ENCODE data around the gene SLC22A7. TPM values are rescaled to one million over a fixed set of nuclear protein-coding genes. Genes with fewer than 3 reads are reported as not detected.

The SLC22A7 gene
- total and polyA plus RNA-seq, 4 donors, result 0.20 to 2.2 (median 0.49) TPM

- Histone ChIP-seq H3K27me3 (ENCODE audit: control insufficient read depth, insufficient read depth, low read length) (no peaks in the 10 kb centered on the region), H3K27ac (ENCODE audit: low read depth, low read length) (no peak overlapping the region), H3K9me3 (ENCODE audit: control insufficient read depth, insufficient read depth, low read length) (no peaks in the 10 kb centered on the region), H3K36me3 (ENCODE audit: control insufficient read depth, insufficient read depth, low read length) (peaks cover 76% of the 10 kb centered on the region), H3K4me3 (ENCODE audit: low read depth, low read length) (no peak overlapping the region), H3K4me1 (ENCODE audit: control insufficient read depth, insufficient read depth, low read length) (peaks cover 20% of the 10 kb centered on the region)
- DNase-seq (ENCODE audit: low read depth in 4 of 6, low spot score in 6 of 6), result no peak
- WGBS (ENCODE audit: insufficient coverage), result 95% methylated on average over 5 of the region's 5 CpGs
These were observed 33.4 kb upstream of the SLC22A7 start for GRCh38 chr6:43264599-43265145.

DNA sequence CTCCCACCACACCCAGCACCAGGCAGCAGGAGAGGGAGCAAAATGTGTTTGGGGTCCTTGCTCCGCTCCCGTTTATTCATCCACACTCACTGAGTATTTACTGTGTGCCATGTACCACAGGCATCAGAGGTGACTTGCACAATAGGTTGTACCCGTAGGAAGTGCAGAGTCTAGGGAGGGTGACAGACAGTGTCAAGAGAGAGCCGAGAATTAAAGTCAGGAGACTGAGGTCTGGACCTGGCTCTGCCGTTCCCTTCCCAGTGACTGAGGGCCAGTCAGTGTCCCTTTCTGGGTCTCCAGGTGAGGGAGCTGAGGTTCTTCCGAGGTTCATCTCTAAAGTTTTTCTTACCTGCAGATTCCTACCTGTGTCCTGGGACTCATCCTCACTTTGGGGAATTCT, 32.5 kb upstream of the SLC22A7 start:
- no peak for DNase-seq (ENCODE audit: low read depth in 4 of 6, low spot score in 6 of 6)
- 92% methylated on average over 4 of the region's 6 CpGs for WGBS (ENCODE audit: insufficient coverage)
- Histone ChIP-seq H3K4me3 (ENCODE audit: low read depth, low read length) (no peak overlapping the region), H3K4me1 (ENCODE audit: control insufficient read depth, insufficient read depth, low read length) (peaks cover 29% of the 10 kb centered on the region), H3K9me3 (ENCODE audit: control insufficient read depth, insufficient read depth, low read length) (no peaks in the 10 kb centered on the region), H3K36me3 (ENCODE audit: control insufficient read depth, insufficient read depth, low read length) (peaks cover 76% of the 10 kb centered on the region), H3K27ac (ENCODE audit: low read depth, low read length) (no peak overlapping the region), H3K27me3 (ENCODE audit: control insufficient read depth, insufficient read depth, low read length) (no peaks in the 10 kb centered on the region)

DNA sequence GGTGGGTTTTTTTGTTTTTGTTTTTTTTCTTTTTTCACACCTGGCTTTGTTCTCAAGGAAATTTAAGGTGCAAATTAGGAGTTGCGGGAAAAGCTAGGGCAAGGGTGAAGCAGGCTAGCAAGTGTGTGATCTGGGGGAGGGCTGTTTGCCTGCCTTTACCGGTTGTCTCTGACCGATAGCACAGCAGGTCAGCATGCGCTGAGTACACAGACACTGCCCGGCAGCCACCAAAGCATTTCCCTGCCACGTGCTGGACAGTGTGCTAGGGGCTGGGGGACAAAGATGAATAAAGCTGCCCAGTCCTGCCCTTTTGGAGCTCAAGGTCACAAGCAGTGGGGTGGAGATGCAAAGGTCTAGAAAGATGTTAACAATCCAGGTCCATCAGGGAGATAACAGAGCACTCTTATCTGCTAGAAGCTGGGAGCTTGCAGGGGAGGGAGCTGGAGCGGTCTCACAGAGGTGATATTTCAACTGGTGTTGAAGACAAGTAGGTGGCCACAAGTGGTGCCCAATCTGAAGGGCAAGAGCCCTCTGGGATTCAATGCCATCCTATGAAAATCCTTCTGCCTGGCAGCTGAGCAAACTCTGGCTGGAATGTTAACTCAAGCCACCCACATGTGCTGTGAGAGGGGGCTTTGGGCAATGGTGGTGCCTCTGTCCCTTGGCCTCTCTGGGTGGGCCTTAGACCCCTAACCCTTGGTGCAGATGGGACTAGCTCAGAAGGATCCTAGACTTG, 30.3 kb upstream of the SLC22A7 start:
- no peak for DNase-seq (ENCODE audit: low read depth in 4 of 6, low spot score in 6 of 6)
- Histone ChIP-seq H3K9me3 (ENCODE audit: control insufficient read depth, insufficient read depth, low read length) (no peaks in the 10 kb centered on the region), H3K36me3 (ENCODE audit: control insufficient read depth, insufficient read depth, low read length) (peaks cover 64% of the 10 kb centered on the region), H3K4me1 (ENCODE audit: control insufficient read depth, insufficient read depth, low read length) (peaks cover 32% of the 10 kb centered on the region), H3K4me3 (ENCODE audit: low read depth, low read length) (no peak overlapping the region), H3K27ac (ENCODE audit: low read depth, low read length) (no peak overlapping the region), H3K27me3 (ENCODE audit: control insufficient read depth, insufficient read depth, low read length) (no peaks in the 10 kb centered on the region)
- 49% methylated on average over 7 of the region's 7 CpGs for WGBS (ENCODE audit: insufficient coverage)

GRCh38 chr6:43268355-43268700, 29.7 kb upstream of the SLC22A7 start:
- WGBS (ENCODE audit: insufficient coverage), result 42% methylated on average over 1 of the region's 3 CpGs
- peak in 3 of 6 donors; percentile 40 to 67 (median 54) for DNase-seq (ENCODE audit: low read depth in 4 of 6, low spot score in 6 of 6)
- no peak overlapping the region for H3K4me3 ChIP-seq (ENCODE audit: low read depth, low read length)
- no peaks in the 10 kb centered on the region for H3K27me3 ChIP-seq (ENCODE audit: control insufficient read depth, insufficient read depth, low read length)
- no peak overlapping the region for H3K27ac ChIP-seq (ENCODE audit: low read depth, low read length)
- peaks cover 32% of the 10 kb centered on the region for H3K4me1 ChIP-seq (ENCODE audit: control insufficient read depth, insufficient read depth, low read length)
- peaks cover 58% of the 10 kb centered on the region for H3K36me3 ChIP-seq (ENCODE audit: control insufficient read depth, insufficient read depth, low read length)
- H3K9me3 ChIP-seq (ENCODE audit: control insufficient read depth, insufficient read depth, low read length), result no peaks in the 10 kb centered on the region

DNA sequence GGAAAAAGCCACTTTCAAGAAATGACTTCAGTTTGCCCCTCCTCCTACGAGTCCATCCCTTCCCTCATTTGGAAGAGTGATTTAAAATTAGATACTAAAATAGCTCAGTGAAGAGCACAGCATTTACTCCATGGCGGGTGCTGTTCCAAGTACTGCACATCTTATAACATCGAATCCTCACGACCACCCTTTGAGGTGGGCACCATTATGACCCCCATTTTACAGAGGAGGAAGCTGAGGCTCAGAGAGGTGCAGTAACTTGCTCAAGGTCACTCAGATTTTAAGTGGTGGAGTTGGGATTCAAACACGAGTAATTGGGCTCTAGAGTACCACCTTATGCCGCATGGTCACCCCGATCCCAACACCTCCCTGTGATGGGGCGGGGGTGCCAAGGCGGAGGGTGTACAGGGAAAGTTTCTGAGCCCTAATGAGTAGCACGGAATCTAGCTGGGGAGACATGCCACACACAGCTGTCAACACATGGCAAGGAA, 29.2 kb upstream of the SLC22A7 start:
- WGBS (ENCODE audit: insufficient coverage), result 92% methylated on average over 5 of the region's 10 CpGs
- Histone ChIP-seq H3K27ac (ENCODE audit: low read depth, low read length) (no peak overlapping the region), H3K4me3 (ENCODE audit: low read depth, low read length) (no peak overlapping the region), H3K4me1 (ENCODE audit: control insufficient read depth, insufficient read depth, low read length) (peaks cover 32% of the 10 kb centered on the region), H3K9me3 (ENCODE audit: control insufficient read depth, insufficient read depth, low read length) (no peaks in the 10 kb centered on the region), H3K36me3 (ENCODE audit: control insufficient read depth, insufficient read depth, low read length) (peaks cover 53% of the 10 kb centered on the region), H3K27me3 (ENCODE audit: control insufficient read depth, insufficient read depth, low read length) (no peaks in the 10 kb centered on the region)
- no peak for DNase-seq (ENCODE audit: low read depth in 4 of 6, low spot score in 6 of 6)

GRCh38 chr6:43269273-43270007, 28.6 kb upstream of the SLC22A7 start:
- Histone ChIP-seq H3K27ac (ENCODE audit: low read depth, low read length) (no peak overlapping the region), H3K4me3 (ENCODE audit: low read depth, low read length) (no peak overlapping the region), H3K36me3 (ENCODE audit: control insufficient read depth, insufficient read depth, low read length) (peaks cover 50% of the 10 kb centered on the region), H3K9me3 (ENCODE audit: control insufficient read depth, insufficient read depth, low read length) (no peaks in the 10 kb centered on the region), H3K27me3 (ENCODE audit: control insufficient read depth, insufficient read depth, low read length) (peaks cover 5% of the 10 kb centered on the region), H3K4me1 (ENCODE audit: control insufficient read depth, insufficient read depth, low read length) (peaks cover 32% of the 10 kb centered on the region)
- DNase-seq (ENCODE audit: low read depth in 4 of 6, low spot score in 6 of 6), result no peak
- WGBS (ENCODE audit: insufficient coverage), result 12% methylated on average over 39 of the region's 44 CpGs

DNA sequence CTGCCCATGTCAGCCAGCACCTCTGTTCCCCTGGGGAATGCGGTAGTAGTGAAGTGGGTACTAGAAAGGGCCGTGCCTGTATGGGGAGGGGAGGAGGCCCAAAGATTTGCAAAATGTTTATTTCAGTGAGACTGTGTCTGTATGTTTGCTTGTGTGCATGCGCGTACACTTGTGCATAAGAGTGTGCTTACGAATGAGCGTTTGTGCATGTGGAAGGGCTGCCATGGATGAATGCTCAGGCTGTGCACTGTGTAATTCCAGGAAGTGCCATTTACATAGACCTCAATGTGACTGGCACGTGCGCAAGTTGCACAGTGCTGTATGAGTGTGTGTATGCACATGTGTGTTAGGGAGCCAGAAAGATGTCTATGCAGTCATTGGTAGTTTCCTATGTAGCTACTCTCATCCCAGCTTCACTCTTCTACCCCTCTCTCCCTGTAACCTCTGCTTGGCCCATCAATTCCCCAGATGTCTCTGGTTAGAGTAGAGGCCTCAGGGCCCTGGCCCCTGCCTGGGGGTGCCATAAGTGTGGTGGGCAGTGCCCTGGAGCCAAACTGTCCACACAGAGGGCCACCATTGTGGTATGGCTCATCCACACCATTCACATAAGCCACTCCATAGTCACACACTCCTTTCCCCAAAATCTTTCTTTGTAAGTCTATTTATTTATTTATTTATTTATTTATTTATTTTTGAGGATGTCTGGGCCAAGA, 26.8 kb upstream of the SLC22A7 start:
- H3K9me3 ChIP-seq (ENCODE audit: control insufficient read depth, insufficient read depth, low read length), result no peaks in the 10 kb centered on the region
- peaks cover 35% of the 10 kb centered on the region for H3K36me3 ChIP-seq (ENCODE audit: control insufficient read depth, insufficient read depth, low read length)
- 81% methylated on average over 6 of the region's 8 CpGs for WGBS (ENCODE audit: insufficient coverage)
- H3K4me1 ChIP-seq (ENCODE audit: control insufficient read depth, insufficient read depth, low read length), result peaks cover 49% of the 10 kb centered on the region
- peaks cover 12% of the 10 kb centered on the region for H3K27me3 ChIP-seq (ENCODE audit: control insufficient read depth, insufficient read depth, low read length)
- no peak overlapping the region for H3K4me3 ChIP-seq (ENCODE audit: low read depth, low read length)
- no peak overlapping the region for H3K27ac ChIP-seq (ENCODE audit: low read depth, low read length)
- no peak for DNase-seq (ENCODE audit: low read depth in 4 of 6, low spot score in 6 of 6)

DNA sequence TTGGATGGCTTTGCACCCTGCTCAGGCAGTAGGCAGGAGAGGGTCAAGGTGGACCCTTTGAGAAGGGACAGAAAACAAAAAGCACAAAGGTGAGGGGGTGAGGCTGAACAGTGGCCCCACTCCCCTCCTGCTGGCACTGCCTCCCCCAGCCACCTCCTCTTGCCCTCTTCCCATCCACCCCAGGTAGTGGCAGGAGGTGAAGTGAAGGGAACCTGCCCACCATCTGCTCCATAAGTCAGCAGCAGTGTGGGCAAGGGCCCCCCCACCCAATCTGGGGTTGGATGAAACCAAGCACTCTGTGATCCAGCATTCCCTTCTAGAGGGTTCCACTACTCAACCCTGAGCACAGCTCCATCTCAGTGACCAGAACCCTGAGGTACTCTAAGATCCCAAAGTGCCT, 26.1 kb upstream of the SLC22A7 start:
- H3K4me1 ChIP-seq (ENCODE audit: control insufficient read depth, insufficient read depth, low read length), result peaks cover 54% of the 10 kb centered on the region
- no peaks in the 10 kb centered on the region for H3K9me3 ChIP-seq (ENCODE audit: control insufficient read depth, insufficient read depth, low read length)
- H3K27ac ChIP-seq (ENCODE audit: low read depth, low read length), result no peak overlapping the region
- peaks cover 12% of the 10 kb centered on the region for H3K27me3 ChIP-seq (ENCODE audit: control insufficient read depth, insufficient read depth, low read length)
- DNase-seq (ENCODE audit: low read depth in 4 of 6, low spot score in 6 of 6), result no peak
- H3K36me3 ChIP-seq (ENCODE audit: control insufficient read depth, insufficient read depth, low read length), result peaks cover 32% of the 10 kb centered on the region
- H3K4me3 ChIP-seq (ENCODE audit: low read depth, low read length), result no peak overlapping the region

GRCh38 chr6:43273707-43274106, 24.4 kb upstream of the SLC22A7 start:
- WGBS (ENCODE audit: insufficient coverage), result 46% methylated on average over 2 of the region's 2 CpGs
- H3K9me3 ChIP-seq (ENCODE audit: control insufficient read depth, insufficient read depth, low read length), result no peaks in the 10 kb centered on the region

More at GRCh38 chr6:43273707-43274106, 24.4 kb upstream of the SLC22A7 start:
- no peak overlapping the region for H3K4me3 ChIP-seq (ENCODE audit: low read depth, low read length)
- peaks cover 42% of the 10 kb centered on the region for H3K4me1 ChIP-seq (ENCODE audit: control insufficient read depth, insufficient read depth, low read length)
- peaks cover 32% of the 10 kb centered on the region for H3K36me3 ChIP-seq (ENCODE audit: control insufficient read depth, insufficient read depth, low read length)
- no peak overlapping the region for H3K27ac ChIP-seq (ENCODE audit: low read depth, low read length)
- DNase-seq (ENCODE audit: low read depth in 4 of 6, low spot score in 6 of 6), result no peak
- H3K27me3 ChIP-seq (ENCODE audit: control insufficient read depth, insufficient read depth, low read length), result peaks cover 12% of the 10 kb centered on the region

Data from spinal cord (tissue), 10 donors.